B cell (primary cell): ENCODE data around the gene MAD2L1.

Experiments used
- CTCF ChIP-seq: fragments of 200-600 bp; IDR thresholded peaks from one replicate; pipeline ENCODE4 v1.8.0; 2022; ENCODE audit warnings: antibody characterized with exemption, mild to moderate bottlenecking
- EZH2 ChIP-seq: IDR thresholded peaks from 2 replicates; pipeline ENCODE4 v1.6.1; 2012; ENCODE audit warnings: borderline replicate concordance, low read depth, mild to moderate bottlenecking, moderate library complexity, low read length; ENCODE audit not compliant: insufficient read depth, poor library complexity, severe bottlenecking

DNA sequence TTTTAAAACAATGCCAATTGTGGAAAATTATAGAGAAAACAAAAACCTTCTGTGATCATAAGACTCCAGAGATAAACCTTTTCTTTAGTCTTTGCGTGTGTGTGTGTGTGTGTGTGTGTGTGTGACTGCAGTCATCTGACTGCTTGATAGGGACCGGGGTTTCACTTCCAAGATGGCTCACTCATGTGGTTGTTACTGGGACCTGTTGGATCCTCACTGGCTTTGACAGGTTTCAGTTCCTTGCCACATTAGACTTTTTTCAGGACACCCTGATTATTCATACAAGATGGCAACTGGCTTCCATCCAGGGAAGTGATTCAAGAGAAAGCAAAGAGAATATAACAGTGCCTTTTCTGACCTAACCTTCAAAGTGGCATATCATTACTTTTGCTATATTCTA lies 21.9 kb upstream of the MAD2L1 start:
- TF ChIP-seq CTCF = no peak
- TF ChIP-seq EZH2 = no peak
